MCF 10A (cell line): Measurements from ENCODE around the gene LAMB1. TPM values are rescaled to one million over a fixed set of nuclear protein-coding genes. Genes with fewer than 3 reads are reported as not detected.
"Not testable (repeated sequence)": the region's sequence is repeated elsewhere in the genome, so short reads cannot be mapped to it uniquely, and the experiment has no call there.

Experiments
- BruUV-seq: library from RNA; stranded (reverse); fragments of 400-500 nt; replicated peaks from 2 replicates; lab custom pipeline; 2021; lab: Mats Ljungman, UMichigan
- CTCF ChIA-PET: fragments of 300-600 bp; sonication (Branson Sonifier 250); formaldehyde crosslinking; extraction: SDS; loops from one replicate; lab custom pipeline; 2021; ENCODE audit warnings: antibody characterized with exemption, inconsistent platforms; lab: Yijun Ruan, JAX
- POLR2A ChIA-PET: fragments of 300-600, 350-650 bp; sonication (Branson Sonifier 250); formaldehyde crosslinking; extraction: SDS; loops from one replicate; lab custom pipeline; 2020; ENCODE audit warnings: antibody characterized with exemption, inconsistent platforms; lab: Yijun Ruan, JAX
- DNase-seq: peaks from one replicate; pipeline ENCODE4 v3.0.0-alpha.2; 2018; ENCODE audit not compliant: unreplicated experiment
- H3K27ac Mint-ChIP-seq: one replicate; pipeline ENCODE4 v1.8.0; 2022; ENCODE audit warnings: mild to moderate bottlenecking, low read depth, mixed read lengths; ENCODE audit not compliant: unreplicated experiment
- H3K27me3 Mint-ChIP-seq: one replicate; pipeline ENCODE4 v1.8.0; 2022; ENCODE audit warnings: mixed read lengths; ENCODE audit not compliant: insufficient read depth, unreplicated experiment
- H3K36me3 Mint-ChIP-seq: one replicate; pipeline ENCODE4 v1.8.0; 2022; ENCODE audit warnings: mild to moderate bottlenecking, moderate library complexity, mixed read lengths; ENCODE audit not compliant: insufficient read depth, unreplicated experiment
- H3K4me1 Mint-ChIP-seq: one replicate; pipeline ENCODE4 v1.8.0; 2022; ENCODE audit warnings: mixed read lengths; ENCODE audit not compliant: insufficient read depth, unreplicated experiment
- H3K4me3 Mint-ChIP-seq: one replicate; pipeline ENCODE4 v1.8.0; 2022; ENCODE audit warnings: mild to moderate bottlenecking, moderate library complexity, mixed read lengths; ENCODE audit not compliant: unreplicated experiment
- H3K9me3 Mint-ChIP-seq: one replicate; pipeline ENCODE4 v1.8.0; 2022; ENCODE audit warnings: mixed read lengths; ENCODE audit not compliant: unreplicated experiment
- intact Hi-C: fragments of 100-400 bp; cut with micrococcal nuclease; formaldehyde crosslinking; loops from 2 replicates; pipeline ENCODE4 v1.14.1; 2022
- total RNA-seq: library from RNA; stranded (reverse); gene quantifications from 2 replicates; pipeline ENCODE4 v1.2.3, GENCODE V29; 2022
- TF ChIP-seq, protein P1 (sequence below): fragments of 200-600 bp; IDR thresholded peaks from one replicate; pipeline ENCODE4 v1.8.0; 2022; ENCODE audit warnings: antibody characterized with exemption, mild to moderate bottlenecking; ENCODE audit not compliant: unreplicated experiment

LAMB1 gene
- total RNA-seq, 1 experiment from 2014 or later: 275 TPM

- Mint-ChIP-seq H3K4me1 (peaks cover 27% of the 10 kb centered on the region), H3K36me3 (no peaks in the 10 kb centered on the region), H3K9me3 (no peaks in the 10 kb centered on the region), H3K4me3 (no peak overlapping the region), H3K27ac (no peak overlapping the region), H3K27me3 (no peaks in the 10 kb centered on the region)
- ChIA-PET CTCF (no interaction called here), POLR2A (interaction anchor here (0.5 to 13.0 kb wide), 11 partner anchors 10 to 395 kb away, joined by 3 to 337 read pairs (median 11); partner anchors contain the start of gene LAMB1)
- TF ChIP-seq, protein P1, sequence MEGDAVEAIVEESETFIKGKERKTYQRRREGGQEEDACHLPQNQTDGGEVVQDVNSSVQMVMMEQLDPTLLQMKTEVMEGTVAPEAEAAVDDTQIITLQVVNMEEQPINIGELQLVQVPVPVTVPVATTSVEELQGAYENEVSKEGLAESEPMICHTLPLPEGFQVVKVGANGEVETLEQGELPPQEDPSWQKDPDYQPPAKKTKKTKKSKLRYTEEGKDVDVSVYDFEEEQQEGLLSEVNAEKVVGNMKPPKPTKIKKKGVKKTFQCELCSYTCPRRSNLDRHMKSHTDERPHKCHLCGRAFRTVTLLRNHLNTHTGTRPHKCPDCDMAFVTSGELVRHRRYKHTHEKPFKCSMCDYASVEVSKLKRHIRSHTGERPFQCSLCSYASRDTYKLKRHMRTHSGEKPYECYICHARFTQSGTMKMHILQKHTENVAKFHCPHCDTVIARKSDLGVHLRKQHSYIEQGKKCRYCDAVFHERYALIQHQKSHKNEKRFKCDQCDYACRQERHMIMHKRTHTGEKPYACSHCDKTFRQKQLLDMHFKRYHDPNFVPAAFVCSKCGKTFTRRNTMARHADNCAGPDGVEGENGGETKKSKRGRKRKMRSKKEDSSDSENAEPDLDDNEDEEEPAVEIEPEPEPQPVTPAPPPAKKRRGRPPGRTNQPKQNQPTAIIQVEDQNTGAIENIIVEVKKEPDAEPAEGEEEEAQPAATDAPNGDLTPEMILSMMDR: no peak
- no peak for DNase-seq
- intact Hi-C loops: no loop called here
- no TSS peak for BruUV-seq
These were observed 43.4 kb downstream of the LAMB1 start for GRCh38 chr7:107959527-107959898.

- TF ChIP-seq, protein P1: no peak
- peak overlapping the region; percentile 91 for H3K27ac Mint-ChIP-seq
- CTCF ChIA-PET: interaction anchor here (0.6 to 1.1 kb wide), 5 partner anchors 8 to 148 kb away, joined by 4 to 7 read pairs (median 5); no protein-coding TSS in a partner anchor
- POLR2A ChIA-PET: interaction anchor here (0.5 to 13.0 kb wide), 22 partner anchors 8 to 790 kb away, joined by 3 to 337 read pairs (median 6); partner anchors contain the start of genes HBP1 and LAMB1
- peaks cover 27% of the 10 kb centered on the region for H3K4me1 Mint-ChIP-seq
- no peaks in the 10 kb centered on the region for H3K27me3 Mint-ChIP-seq
- DNase-seq: peak; percentile 92
- BruUV-seq: no TSS peak
- H3K4me3 Mint-ChIP-seq: no peak overlapping the region
- no peaks in the 10 kb centered on the region for H3K9me3 Mint-ChIP-seq
- H3K36me3 Mint-ChIP-seq: no peaks in the 10 kb centered on the region
- intact Hi-C loops: no loop called here
These were observed 44.0 kb downstream of the LAMB1 start for GRCh38 chr7:107958764-107959526.

- ChIA-PET POLR2A (interaction anchor here (1.2 to 13.0 kb wide), 8 partner anchors 11 to 59 kb away, joined by 3 to 337 read pairs (median 28); partner anchors contain the start of gene LAMB1), CTCF (interaction anchor here (1.7 to 1.8 kb wide), 2 partner anchors 9 to 188 kb away, joined by 3 to 7 read pairs; no protein-coding TSS in a partner anchor)
- BruUV-seq: no TSS peak
- Mint-ChIP-seq H3K27ac (peak overlapping the region; percentile 91), H3K9me3 (no peaks in the 10 kb centered on the region), H3K4me1 (peaks cover 33% of the 10 kb centered on the region), H3K27me3 (no peaks in the 10 kb centered on the region), H3K36me3 (no peaks in the 10 kb centered on the region), H3K4me3 (no peak overlapping the region)
- intact Hi-C loops: no loop called here
- no peak for DNase-seq
- TF ChIP-seq, protein P1: no peak
These were observed 45.5 kb downstream of the LAMB1 start for GRCh38 chr7:107957436-107957835.

DNA sequence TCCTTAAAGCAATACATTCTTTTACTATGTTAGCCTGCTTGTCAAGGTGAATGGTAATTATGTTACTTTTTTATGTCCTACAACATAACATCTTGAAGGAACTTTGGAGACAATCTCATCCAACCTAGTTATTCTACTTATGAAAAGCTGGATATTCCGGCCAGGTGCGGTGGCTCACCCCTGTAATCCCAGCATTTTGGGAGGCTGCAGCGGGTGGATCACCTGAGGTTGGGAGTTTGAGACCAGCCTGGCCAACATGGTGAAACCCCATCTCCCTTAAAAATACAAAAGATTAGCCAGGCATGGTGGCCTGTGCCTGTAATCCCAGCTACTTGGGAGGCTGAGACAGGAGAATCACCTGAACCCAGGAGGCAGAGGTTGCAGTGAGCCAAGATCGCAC is 46.0 kb downstream of the LAMB1 start:
- CTCF ChIA-PET: interaction anchor here (0.6 to 1.8 kb wide), 3 partner anchors 9 to 253 kb away, joined by 3 to 7 read pairs (median 3); no protein-coding TSS in a partner anchor
- intact Hi-C loops, DNase-seq, H3K9me3 Mint-ChIP-seq, H3K36me3 Mint-ChIP-seq, H3K4me3 Mint-ChIP-seq, BruUV-seq, H3K27ac Mint-ChIP-seq, H3K27me3 Mint-ChIP-seq: not testable (repeated sequence)
- POLR2A ChIA-PET: interaction anchor here (2.4 to 13.0 kb wide), 6 partner anchors 10 to 60 kb away, joined by 11 to 337 read pairs (median 28); partner anchors contain the start of gene LAMB1
- H3K4me1 Mint-ChIP-seq: peaks cover 30% of the 10 kb centered on the region
